NCI-H774 (cell line): ENCODE measurements around the gene LRRC56.

ENCODE experiments used
- DNase-seq: peaks from one replicate; lab custom pipeline; 2025; lab: John Stamatoyannopoulos, UW

The LRRC56 gene

GRCh38 chr11:521177-521688 is 16.1 kb upstream of the LRRC56 start:
- no peak for DNase-seq

DNA sequence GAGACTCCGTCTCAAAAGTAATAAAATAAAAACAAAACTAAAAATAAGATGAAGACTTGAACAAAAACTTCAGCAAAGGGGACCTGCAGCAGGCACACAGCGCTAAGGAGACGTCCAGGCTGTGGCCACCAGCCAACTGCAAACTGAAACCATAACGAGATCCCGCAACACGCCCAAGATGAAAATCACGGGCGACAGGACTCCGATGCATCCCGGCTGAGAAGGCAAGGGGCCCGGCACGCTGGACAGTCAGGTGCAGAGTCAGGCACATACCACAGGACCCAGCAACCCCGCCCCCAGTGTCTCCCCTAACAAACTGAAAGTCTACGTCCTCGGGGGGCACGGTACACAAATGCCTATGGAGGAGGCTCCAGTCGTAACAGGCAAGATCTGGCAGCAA is 11.1 kb upstream of the LRRC56 start:
- DNase-seq = no peak

DNA sequence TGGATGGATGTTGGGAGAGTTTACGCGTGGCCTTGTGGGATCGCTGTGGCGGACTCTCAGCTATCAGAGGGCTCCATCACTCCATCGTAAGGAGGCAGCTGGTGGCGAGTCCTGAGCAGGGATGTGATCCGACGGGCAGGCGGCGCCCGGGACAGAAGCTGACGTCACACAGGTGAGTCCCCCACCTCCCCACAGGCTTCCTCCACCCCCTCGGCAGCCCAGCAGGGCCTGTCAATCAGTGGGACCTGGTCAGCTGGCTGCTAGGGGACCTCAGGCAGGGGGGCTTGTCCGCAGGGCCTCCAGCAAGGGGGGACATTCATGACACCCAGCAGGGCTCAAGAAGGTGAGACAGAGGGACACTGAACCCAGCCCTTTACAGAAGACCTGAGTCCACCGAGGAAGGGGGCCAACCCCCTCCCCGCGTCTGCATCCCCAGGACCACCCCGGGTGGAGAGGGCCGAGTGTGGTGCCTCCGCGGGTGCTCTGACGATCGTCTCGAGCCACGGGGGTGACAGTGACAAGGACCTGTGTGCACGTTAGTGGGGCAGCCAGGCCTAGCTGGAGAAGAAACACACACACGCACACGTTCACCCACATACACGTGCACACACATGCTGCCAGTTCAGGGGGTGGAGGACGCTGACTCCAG is 9.0 kb upstream of the LRRC56 start:
- DNase-seq = no peak

DNA sequence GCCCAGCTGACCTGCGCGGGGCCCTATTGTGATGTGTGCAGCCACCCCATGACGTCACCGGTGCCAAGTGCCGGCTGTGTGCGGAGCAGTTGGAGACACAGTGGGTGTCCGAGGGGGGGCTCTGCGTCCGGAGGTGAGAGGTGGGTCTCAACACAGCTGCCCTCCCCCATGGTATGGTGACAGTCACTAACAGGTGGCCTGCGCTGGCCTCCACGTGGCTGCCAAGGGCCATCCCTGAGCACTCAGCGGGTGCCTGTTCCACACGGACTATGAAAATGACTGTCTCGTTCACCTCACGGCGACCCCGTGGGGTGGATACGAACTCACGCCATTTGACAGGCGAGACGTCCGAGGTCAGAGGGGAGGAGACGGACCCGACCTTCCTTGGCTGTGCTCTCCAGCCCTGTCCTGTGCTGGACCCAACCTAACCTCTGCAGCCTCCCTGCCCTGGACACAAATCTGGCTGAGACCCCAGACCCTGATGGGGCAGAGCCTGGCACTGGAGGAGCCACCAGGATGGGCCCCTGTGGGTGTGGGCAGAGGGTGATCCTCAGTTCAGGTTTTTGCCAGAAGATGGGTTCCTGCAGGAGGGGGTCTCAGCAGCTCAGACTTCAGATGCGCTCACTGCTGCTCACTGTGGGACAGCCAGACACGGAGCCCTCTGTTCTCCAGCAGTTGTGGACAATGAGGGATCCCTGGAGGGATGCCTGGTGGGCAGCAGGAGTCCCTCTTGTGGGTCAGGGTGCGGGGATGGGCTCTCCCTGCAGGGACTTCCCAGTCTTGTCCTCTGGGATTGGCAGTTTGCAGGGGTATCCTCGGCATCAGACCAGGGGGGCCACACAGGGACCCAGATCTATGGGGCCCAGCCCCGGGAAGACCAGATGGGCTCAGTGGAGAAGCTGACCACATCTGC is 8.3 kb upstream of the LRRC56 start:
- DNase-seq = peak; percentile 21

- DNase-seq = no peak
These were observed 7.5 kb upstream of the LRRC56 start for GRCh38 chr11:529728-530411.

DNA sequence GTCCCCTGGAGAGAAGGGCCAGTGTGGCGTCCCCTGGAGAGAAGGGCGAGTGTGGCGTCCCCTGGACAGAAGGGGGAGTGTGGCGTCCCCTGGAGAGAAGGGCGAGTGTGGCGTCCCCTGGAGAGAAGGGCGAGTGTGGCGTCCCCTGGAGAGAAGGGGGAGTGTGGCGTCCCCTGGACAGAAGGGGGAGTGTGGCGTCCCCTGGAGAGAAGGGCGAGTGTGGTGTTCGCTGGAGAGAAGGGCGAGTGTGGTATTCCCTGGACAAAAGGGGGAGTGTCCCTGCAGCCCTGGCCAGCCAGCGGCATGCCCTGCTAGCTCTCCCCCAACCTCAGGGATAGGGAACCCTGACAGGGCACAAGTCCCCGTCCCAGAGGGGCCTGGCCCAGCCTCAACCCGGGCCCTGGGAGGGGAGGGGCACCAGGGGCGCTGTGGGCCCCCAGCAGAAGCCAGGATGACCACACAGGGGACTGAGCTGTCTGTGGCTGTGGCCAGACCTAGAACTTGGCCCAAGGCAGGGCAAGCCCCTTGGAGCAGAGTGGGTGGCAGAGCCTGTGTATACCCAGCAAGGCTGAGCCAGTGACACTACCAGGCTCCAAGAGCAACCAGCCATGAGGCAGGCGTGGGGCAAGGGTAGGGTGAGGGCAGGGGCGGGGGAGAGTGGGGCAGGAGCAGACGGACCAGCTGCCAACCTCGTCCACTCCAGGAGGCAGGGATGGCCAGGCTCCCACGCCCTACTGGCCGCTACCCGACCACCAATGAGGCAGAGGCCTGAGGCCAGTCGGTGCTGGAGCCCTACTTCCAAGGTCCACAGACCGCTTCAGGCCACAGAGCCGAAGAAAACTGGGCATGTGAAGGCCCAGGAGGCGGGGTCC is 6.1 kb upstream of the LRRC56 start:
- no peak for DNase-seq

DNA sequence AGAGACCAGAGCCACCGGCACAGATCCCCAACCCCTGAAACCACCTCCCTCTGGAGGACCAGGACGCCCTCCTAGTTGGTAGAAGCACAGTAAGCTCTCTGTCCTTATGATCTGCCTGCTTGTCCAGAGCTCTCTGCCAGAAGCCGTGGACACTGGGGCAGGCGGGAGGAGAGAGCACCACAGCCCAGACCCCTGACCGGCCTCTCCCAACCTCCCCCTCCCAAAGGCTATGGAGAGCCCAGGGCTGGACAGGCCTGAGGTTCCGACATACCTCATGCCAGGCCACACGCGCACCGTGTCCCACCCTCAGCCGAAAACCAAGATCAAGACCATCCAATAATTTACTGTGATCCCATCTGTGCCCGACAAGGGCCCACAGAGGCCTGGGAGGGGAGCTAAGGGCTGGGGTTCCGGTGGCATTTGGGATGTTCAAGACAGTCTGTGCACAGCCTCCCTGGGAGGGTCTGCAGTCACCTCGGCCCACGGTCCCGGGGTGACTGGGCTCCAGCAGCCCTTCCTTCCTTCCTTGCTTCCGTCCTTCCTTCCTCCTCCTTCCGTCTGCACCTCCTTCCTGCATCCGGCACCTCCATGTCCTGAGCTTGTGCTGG is 5.3 kb upstream of the LRRC56 start:
- no peak for DNase-seq

DNA sequence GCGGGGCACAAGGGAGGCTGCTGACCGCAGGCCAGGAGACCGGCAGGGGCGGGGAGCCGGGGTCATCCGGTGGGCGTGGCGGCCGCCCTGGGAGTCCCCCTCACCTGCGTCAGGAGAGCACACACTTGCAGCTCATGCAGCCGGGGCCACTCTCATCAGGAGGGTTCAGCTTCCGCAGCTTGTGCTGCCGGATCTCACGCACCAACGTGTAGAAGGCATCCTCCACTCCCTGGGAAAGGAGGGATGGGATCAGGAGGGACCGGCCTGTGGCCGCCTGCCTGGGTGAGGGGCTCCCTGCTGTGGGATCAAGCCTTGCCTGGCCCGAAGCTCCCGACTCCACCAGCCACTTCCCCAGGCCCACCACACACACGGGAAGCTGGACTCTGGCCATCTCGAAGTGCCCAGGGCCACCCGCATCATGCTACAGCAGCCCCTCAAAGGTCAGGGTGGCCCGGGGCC is 4.8 kb upstream of the LRRC56 start:
- DNase-seq = no peak

DNA sequence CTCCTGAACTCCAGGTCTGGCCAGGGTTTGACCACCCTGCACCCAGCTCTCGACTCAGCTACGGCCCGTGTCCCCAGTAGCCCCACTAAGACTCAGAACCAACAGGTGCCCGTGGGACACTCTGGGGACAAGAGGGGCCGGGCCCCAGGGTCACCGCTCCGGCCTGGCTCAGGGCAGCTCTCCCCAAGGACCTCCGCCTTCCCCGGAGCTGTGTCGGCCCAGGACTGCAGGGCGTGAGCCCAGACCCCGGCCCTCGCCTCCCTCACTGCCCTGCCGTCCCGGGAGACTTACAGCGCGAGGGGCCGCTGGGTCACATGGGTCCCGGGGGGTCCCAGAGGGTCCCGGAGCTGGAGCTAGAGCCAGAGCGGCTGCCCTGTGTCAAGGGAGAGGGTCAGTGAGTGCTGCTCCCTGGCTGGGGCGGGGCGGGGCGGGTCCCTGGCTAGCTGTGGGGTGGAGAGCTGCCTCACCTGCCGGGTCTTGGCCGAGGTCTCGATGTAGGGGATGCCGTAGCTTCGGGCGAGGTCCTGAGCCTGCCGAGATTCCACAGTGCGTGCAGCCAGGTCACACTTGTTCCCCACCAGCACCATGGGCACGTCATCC is 4.2 kb upstream of the LRRC56 start:
- DNase-seq = no peak

DNA sequence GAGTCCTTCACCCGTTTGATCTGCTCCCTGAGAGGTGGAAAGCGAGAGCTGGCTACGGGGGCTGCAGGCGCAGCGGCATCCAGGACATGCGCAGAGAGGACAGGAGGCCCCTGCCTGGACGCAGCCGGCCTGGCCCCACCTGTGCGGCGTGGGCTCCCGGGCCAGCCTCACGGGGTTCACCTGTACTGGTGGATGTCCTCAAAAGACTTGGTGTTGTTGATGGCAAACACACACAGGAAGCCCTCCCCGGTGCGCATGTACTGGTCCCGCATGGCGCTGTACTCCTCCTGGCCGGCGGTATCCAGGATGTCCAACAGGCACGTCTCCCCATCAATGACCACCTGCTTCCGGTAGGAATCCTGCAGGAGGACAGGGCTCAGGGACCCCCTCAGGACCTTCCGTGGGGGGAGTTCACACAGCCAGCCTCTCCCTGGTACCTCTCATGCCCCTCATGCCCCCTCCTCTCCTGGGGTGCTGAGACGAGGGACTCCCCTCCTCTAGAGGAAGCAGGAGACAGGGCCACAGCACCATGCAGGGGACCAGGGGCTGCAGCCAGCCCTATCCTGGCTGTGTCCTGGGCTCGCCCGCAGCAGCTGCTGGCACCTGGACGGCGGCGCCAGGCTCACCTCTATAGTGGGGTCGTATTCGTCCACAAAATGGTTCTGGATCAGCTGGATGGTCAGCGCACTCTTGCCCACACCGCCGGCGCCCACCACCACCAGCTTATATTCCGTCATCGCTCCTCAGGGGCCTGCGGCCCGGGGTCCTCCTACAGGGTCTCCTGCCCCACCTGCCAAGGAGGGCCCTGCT is 3.5 kb upstream of the LRRC56 start:
- no peak for DNase-seq

DNA sequence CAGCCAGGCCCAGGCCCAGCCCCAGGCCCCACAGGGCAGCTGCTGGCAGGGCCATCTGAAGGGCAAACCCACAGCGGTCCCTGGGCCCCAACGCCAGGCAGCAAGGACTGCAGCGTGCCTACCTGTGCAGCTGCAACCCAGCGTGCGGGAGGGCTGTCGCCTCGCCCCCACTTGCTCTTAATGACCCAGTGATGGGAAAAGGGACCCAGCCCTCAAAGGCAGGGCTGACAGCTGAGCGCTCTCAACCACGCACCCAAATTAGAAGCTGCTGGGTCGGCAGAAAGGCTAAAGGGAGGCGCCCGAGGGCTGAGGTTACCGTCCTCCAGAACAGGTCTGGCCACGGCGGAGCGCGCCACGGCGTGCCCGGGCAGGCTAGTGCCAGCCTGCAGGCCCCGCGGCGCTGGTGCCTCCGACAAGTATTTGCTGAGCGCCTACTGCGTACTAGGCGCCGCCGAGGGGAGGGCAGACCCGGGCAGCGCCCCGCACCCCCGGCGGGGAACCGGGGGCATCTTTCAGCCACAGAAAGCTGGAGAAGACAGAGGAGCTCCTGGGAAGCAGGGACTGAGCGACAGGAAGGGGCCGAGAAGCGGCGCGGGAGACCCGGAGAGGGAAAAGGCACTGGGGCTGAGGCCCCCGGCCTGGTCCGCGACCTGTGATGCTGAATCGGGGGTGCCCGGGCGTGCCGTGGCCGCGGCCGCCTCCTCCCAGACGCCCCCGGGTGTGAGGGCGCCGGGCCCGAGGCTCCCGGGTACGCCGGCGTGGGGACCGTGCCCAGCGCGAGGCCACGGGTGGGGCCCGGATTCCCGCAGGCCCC is 2.7 kb upstream of the LRRC56 start:
- DNase-seq = no peak

DNA sequence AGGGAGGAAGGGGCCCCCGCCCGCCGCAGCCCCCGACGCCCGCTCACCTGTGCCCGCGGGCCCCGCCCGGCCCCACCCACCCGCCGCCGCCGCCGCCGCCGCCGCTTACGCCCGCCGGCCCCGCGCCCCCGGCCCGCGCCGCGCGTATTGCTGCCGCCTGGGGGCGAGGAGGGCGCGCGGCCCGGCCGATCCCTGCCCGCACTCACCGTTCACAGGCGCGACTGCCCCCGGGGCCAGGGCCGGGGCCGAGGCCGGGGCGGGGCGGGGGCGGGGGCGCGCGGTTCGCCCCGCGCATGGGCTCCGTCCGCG is 2.2 kb upstream of the LRRC56 start:
- DNase-seq = no peak

DNA sequence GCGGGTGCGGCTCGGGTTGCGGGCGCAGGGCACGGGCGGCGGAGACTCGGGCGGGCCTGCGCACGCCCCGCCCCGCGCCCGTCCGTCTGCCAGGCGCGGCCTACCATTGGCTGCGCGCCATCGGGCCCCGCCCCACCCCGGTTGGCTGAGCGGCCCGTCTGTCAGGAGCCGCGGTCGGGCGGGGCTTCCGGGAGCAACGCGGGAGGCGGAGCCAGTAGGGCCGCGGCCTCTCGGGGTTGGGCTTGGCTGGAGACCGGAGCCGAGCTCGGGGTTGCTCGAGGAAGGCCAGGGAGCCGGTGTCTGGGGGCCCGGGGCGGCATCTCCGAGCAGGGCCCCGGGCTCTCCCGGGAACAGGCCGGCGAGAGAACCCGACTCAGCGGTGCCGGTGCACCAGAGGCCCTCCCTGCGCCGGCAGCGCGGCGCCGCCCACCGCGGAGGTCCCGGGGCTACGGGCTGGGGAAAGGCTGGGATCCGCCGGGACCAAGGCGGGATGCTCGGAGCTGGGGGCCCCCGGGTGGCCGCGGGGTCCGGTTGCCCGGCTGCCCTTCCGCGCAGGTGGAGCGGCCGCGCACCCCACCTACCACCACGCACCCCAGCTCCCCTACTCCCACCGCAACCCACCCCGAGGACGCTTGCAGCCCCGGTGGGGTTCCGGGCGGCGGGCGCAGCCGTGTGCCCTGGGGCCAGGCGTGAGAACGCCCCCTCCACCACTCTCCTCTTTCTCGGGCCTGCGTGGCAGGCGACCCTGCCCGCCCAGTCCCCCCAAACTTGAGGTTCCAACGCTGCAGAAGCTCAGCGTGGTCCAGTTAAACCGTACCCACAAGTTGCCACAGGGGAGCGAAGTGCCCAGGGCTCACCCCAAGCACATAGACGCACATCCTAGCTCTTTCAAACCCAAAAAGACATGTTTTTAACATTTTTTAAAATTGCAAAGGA is 1.5 kb upstream of the LRRC56 start, which contains the start of gene HRAS:
HRAS (minus strand) TSS at position 58 of the 936 bp plus-strand sequence.
- DNase-seq = peak; percentile 96

DNA sequence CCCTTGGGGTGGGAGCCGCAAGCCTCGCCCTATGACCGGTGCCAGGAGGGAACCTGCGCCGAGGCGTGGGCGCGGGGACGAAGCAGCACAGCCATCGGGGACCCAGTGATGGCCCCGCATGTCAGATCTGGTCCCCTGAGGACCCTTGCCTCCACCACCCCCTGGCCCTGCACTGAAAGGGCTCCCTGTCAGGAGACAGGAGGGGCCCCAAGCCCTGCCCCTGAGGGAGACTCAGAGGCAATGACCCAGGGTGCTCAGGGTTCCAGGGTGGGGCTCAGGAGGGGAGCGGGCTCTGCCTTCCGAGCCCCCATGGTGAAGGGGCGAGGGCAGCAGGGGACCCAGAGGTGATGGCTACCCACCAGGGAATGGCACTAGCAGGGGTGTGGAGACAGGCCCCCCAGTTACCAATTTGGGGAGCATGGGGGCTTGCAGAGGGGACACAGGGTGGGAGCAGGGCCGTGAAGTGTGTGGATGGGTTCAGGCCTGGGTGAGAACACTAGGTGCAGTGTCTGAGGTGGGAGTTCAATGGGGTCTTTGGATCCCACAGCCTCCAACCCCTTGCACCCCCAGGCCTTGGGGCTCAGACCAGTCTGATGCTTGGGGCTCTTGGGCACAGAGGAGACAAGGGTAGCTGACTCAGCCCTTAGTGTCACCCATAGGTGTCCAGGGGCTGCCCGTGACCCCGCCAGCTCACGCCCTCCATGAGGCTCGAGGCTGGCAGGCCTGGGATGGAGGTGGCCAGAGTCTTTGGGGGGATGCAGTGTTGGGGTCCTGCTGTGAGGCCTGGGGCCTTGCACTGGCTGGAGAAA is 499 bp downstream of the LRRC56 start:
- DNase-seq = no peak

- DNase-seq = no peak
These were observed 1.2 kb downstream of the LRRC56 start for GRCh38 chr11:538431-539051.

- DNase-seq = no peak
These were observed 2.7 kb downstream of the LRRC56 start for GRCh38 chr11:539971-540481.
